Immature natural killer cell (primary cell): Measurements from ENCODE around the gene MORC2. TPM values are rescaled to one million over a fixed set of nuclear protein-coding genes. Genes with fewer than 3 reads are reported as not detected.

Experiments used
- DNase-seq, 3 donors: peaks; one replicate each; pipeline ENCODE4 v3.0.0; 2022; ENCODE audit warnings: mixed read lengths in 1 of 3
- H3K27ac Mint-ChIP-seq, 6 donors: one replicate each; pipeline ENCODE4 v1.8.0; 2020; ENCODE audit warnings: mixed read lengths in 6 of 6, mild to moderate bottlenecking in 5 of 6, inconsistent platforms in 4 of 6, moderate library complexity in 3 of 6
- H3K27me3 Mint-ChIP-seq, 3 donors: one replicate each; pipeline ENCODE4 v1.8.0; 2020 to 2021; ENCODE audit warnings: low read depth in 3 of 3, mild to moderate bottlenecking in 3 of 3, mixed read lengths in 3 of 3, moderate library complexity in 3 of 3, inconsistent platforms in 1 of 3
- H3K36me3 Mint-ChIP-seq, 3 donors: one replicate each; pipeline ENCODE4 v1.8.0; 2020; ENCODE audit warnings: mixed read lengths in 3 of 3, inconsistent platforms in 2 of 3, mild to moderate bottlenecking in 2 of 3
- H3K4me1 Mint-ChIP-seq, 2 donors: one replicate each; pipeline ENCODE4 v1.8.0; 2020; ENCODE audit warnings: inconsistent platforms in 2 of 2, mild to moderate bottlenecking in 2 of 2, mixed read lengths in 2 of 2, moderate library complexity in 1 of 2
- H3K4me3 Mint-ChIP-seq, 5 donors: one replicate each; pipeline ENCODE4 v1.8.0; 2020; ENCODE audit warnings: mild to moderate bottlenecking in 5 of 5, mixed read lengths in 5 of 5, inconsistent platforms in 3 of 5, moderate library complexity in 3 of 5
- H3K9me3 Mint-ChIP-seq, 6 donors: one replicate each; pipeline ENCODE4 v1.8.0; 2020; ENCODE audit warnings: mild to moderate bottlenecking in 6 of 6, mixed read lengths in 6 of 6, inconsistent platforms in 4 of 6, moderate library complexity in 3 of 6
- polyA plus RNA-seq, 3 donors: library from polyadenylated mRNA; unstranded; fragments of 300-500 nt; fragmentation: Illumina TruSeq; gene quantifications; one replicate each; pipeline ENCODE4 v1.2.3, GENCODE V29; 2021

The MORC2 gene
- polyA plus RNA-seq, 3 donors from 2014 or later: 1.1 to 6.9 TPM; not detected in 1

GRCh38 chr22:30902496-30903357 is 65.8 kb downstream of the MORC2 start:
- H3K36me3 Mint-ChIP-seq: peaks cover 4 to 24% (median 7%) of the 10 kb centered on the region in 3 donors
- peak overlapping the region in 2 of 6 donors; percentile 17 to 30 for H3K27ac Mint-ChIP-seq
- peaks cover 0 to 3% (median 1%) of the 10 kb centered on the region in 3 donors for H3K27me3 Mint-ChIP-seq
- no peak overlapping the region for H3K4me3 Mint-ChIP-seq
- H3K4me1 Mint-ChIP-seq: no peaks in the 10 kb centered on the region
- no peak for DNase-seq
- H3K9me3 Mint-ChIP-seq: peaks cover 0 to 11% (median 1%) of the 10 kb centered on the region in 6 donors

GRCh38 chr22:30894371-30894740 is 74.2 kb downstream of the MORC2 start:
- peaks cover 4 to 7% (median 6%) of the 10 kb centered on the region in 3 donors for H3K36me3 Mint-ChIP-seq
- H3K27me3 Mint-ChIP-seq: peaks cover 0 to 6% (median 3%) of the 10 kb centered on the region in 3 donors
- no peak overlapping the region for H3K4me3 Mint-ChIP-seq
- peaks cover 0 to 10% (median under 1%) of the 10 kb centered on the region in 6 donors for H3K9me3 Mint-ChIP-seq
- peak overlapping the region in 3 of 6 donors; percentile 10 to 49 (median 25) for H3K27ac Mint-ChIP-seq
- H3K4me1 Mint-ChIP-seq: peaks cover 0 to 4% of the 10 kb centered on the region in 2 donors
- no peak for DNase-seq

GRCh38 chr22:30893434-30894370 is 74.9 kb downstream of the MORC2 start:
- Mint-ChIP-seq H3K9me3 (peaks cover 0 to 5% (median 0%) of the 10 kb centered on the region in 6 donors), H3K4me1 (peaks cover 0 to 4% of the 10 kb centered on the region in 2 donors), H3K4me3 (peak overlapping the region in 1 of 5 donors; percentile 6), H3K36me3 (peaks cover 4 to 10% (median 4%) of the 10 kb centered on the region in 3 donors), H3K27me3 (peaks cover 0 to 6% (median 3%) of the 10 kb centered on the region in 3 donors), H3K27ac (peak overlapping the region in 3 of 6 donors; percentile 10 to 49 (median 25))
- DNase-seq: no peak

GRCh38 chr22:30892731-30893221 is 75.8 kb downstream of the MORC2 start:
- H3K4me1 Mint-ChIP-seq: peaks cover 0 to 4% of the 10 kb centered on the region in 2 donors
- peaks cover 4 to 7% (median 4%) of the 10 kb centered on the region in 3 donors for H3K36me3 Mint-ChIP-seq
- H3K27me3 Mint-ChIP-seq: peaks cover 0 to 6% (median 3%) of the 10 kb centered on the region in 3 donors
- no peaks in the 10 kb centered on the region for H3K9me3 Mint-ChIP-seq
- no peak for DNase-seq
- H3K27ac Mint-ChIP-seq: no peak overlapping the region
- H3K4me3 Mint-ChIP-seq: no peak overlapping the region

GRCh38 chr22:30892286-30892685 is 76.3 kb downstream of the MORC2 start:
- Mint-ChIP-seq H3K4me1 (peaks cover 0 to 4% of the 10 kb centered on the region in 2 donors), H3K9me3 (no peaks in the 10 kb centered on the region), H3K36me3 (peaks cover 3 to 6% (median 3%) of the 10 kb centered on the region in 3 donors), H3K27me3 (peaks cover 0 to 4% (median 3%) of the 10 kb centered on the region in 3 donors), H3K4me3 (no peak overlapping the region), H3K27ac (no peak overlapping the region)
- no peak for DNase-seq

GRCh38 chr22:30891781-30892180 is 76.8 kb downstream of the MORC2 start:
- Mint-ChIP-seq H3K27me3 (peaks cover 0 to 3% (median 2%) of the 10 kb centered on the region in 3 donors), H3K27ac (no peak overlapping the region), H3K36me3 (peaks cover 0 to 4% (median 0%) of the 10 kb centered on the region in 3 donors), H3K4me3 (no peak overlapping the region), H3K4me1 (peaks cover 0 to 4% of the 10 kb centered on the region in 2 donors), H3K9me3 (no peaks in the 10 kb centered on the region)
- DNase-seq: no peak

- no peak overlapping the region for H3K27ac Mint-ChIP-seq
- DNase-seq: no peak
Measured at GRCh38 chr22:30891443-30891755, 77.2 kb downstream of the MORC2 start.

GRCh38 chr22:30890686-30891442 is 77.7 kb downstream of the MORC2 start:
- no peak for DNase-seq
- H3K27me3 Mint-ChIP-seq: peaks cover 0 to 3% (median 2%) of the 10 kb centered on the region in 3 donors
- no peak overlapping the region for H3K4me3 Mint-ChIP-seq
- H3K27ac Mint-ChIP-seq: no peak overlapping the region
- H3K9me3 Mint-ChIP-seq: no peaks in the 10 kb centered on the region
- peaks cover 0 to 7% (median 0%) of the 10 kb centered on the region in 3 donors for H3K36me3 Mint-ChIP-seq
- H3K4me1 Mint-ChIP-seq: peaks cover 0 to 4% of the 10 kb centered on the region in 2 donors

More at GRCh38 chr22:30891443-30891755, 77.2 kb downstream of the MORC2 start:
- Mint-ChIP-seq H3K4me3 (no peak overlapping the region), H3K27me3 (peaks cover 0 to 3% (median 2%) of the 10 kb centered on the region in 3 donors), H3K9me3 (no peaks in the 10 kb centered on the region), H3K4me1 (peaks cover 0 to 4% of the 10 kb centered on the region in 2 donors), H3K36me3 (peaks cover 0 to 7% (median 0%) of the 10 kb centered on the region in 3 donors)

- Mint-ChIP-seq H3K36me3 (peaks cover 0 to 7% (median 0%) of the 10 kb centered on the region in 3 donors), H3K4me1 (peaks cover 0 to 4% of the 10 kb centered on the region in 2 donors), H3K27me3 (peaks cover 0 to 3% (median 1%) of the 10 kb centered on the region in 3 donors), H3K27ac (no peak overlapping the region), H3K9me3 (no peaks in the 10 kb centered on the region), H3K4me3 (no peak overlapping the region)
- DNase-seq: no peak
Measured at GRCh38 chr22:30889996-30890480, 78.5 kb downstream of the MORC2 start.

GRCh38 chr22:30889268-30889995 is 79.1 kb downstream of the MORC2 start:
- Mint-ChIP-seq H3K9me3 (no peaks in the 10 kb centered on the region), H3K27ac (no peak overlapping the region), H3K27me3 (peaks cover 0 to 2% (median 0%) of the 10 kb centered on the region in 3 donors), H3K4me1 (peaks cover 0 to 4% of the 10 kb centered on the region in 2 donors), H3K4me3 (no peak overlapping the region), H3K36me3 (peaks cover 0 to 7% (median 0%) of the 10 kb centered on the region in 3 donors)
- DNase-seq: no peak

GRCh38 chr22:30887861-30888260 is 80.7 kb downstream of the MORC2 start:
- Mint-ChIP-seq H3K27me3 (peaks cover 0 to 2% (median 0%) of the 10 kb centered on the region in 3 donors), H3K4me3 (no peak overlapping the region), H3K36me3 (peaks cover 0 to 7% (median 0%) of the 10 kb centered on the region in 3 donors), H3K9me3 (no peaks in the 10 kb centered on the region), H3K4me1 (no peaks in the 10 kb centered on the region), H3K27ac (no peak overlapping the region)
- DNase-seq: no peak

- no peaks in the 10 kb centered on the region for H3K4me1 Mint-ChIP-seq
- H3K36me3 Mint-ChIP-seq: peaks cover 0 to 7% (median 0%) of the 10 kb centered on the region in 3 donors
- no peaks in the 10 kb centered on the region for H3K9me3 Mint-ChIP-seq
- H3K27ac Mint-ChIP-seq: no peak overlapping the region
- DNase-seq: no peak
- H3K27me3 Mint-ChIP-seq: peaks cover 0 to 3% (median 0%) of the 10 kb centered on the region in 3 donors
- no peak overlapping the region for H3K4me3 Mint-ChIP-seq
Measured at GRCh38 chr22:30887453-30887852, 81.1 kb downstream of the MORC2 start.
